Mononuclear cell (primary cell): Measurements from ENCODE around the gene FBXL14. TPM values are rescaled to one million over a fixed set of nuclear protein-coding genes. Genes with fewer than 3 reads are reported as not detected.

Experiments used
- H3K27me3 ChIP-seq: 2 replicates; pipeline ENCODE4 v1.6.0; 2011; ENCODE audit warnings: low read length, control low read depth; ENCODE audit not compliant: insufficient read depth
- H3K4me1 ChIP-seq: 2 replicates; pipeline ENCODE4 v1.5.1; 2011; ENCODE audit warnings: mild to moderate bottlenecking, low read length, control low read depth; ENCODE audit not compliant: insufficient read depth
- H3K4me3 ChIP-seq: 2 replicates; pipeline ENCODE4 v1.5.1; 2011; ENCODE audit warnings: mild to moderate bottlenecking, low read length, moderate library complexity
- H3K9me3 ChIP-seq: 2 replicates; pipeline ENCODE4 v1.5.1; 2011; ENCODE audit warnings: low read depth, mild to moderate bottlenecking, control low read depth, low read length
- total RNA-seq: library from RNA; depleted of rRNA; stranded (reverse); fragments of >200 nt; gene quantifications from one replicate; pipeline ENCODE4 v1.2.3, GENCODE V29; 2012

Gene FBXL14
- total RNA-seq, 1 donor = 21.1 TPM

GRCh38 chr12:1591034-1591433 is 3.3 kb downstream of the FBXL14 start:
- H3K27me3 ChIP-seq = no peaks in the 10 kb centered on the region
- H3K4me1 ChIP-seq = peaks cover 49% of the 10 kb centered on the region
- H3K9me3 ChIP-seq = no peaks in the 10 kb centered on the region
- H3K4me3 ChIP-seq = no peak overlapping the region

GRCh38 chr12:1590221-1590979 is 4.0 kb downstream of the FBXL14 start:
- H3K4me1 ChIP-seq = peaks cover 47% of the 10 kb centered on the region
- no peaks in the 10 kb centered on the region for H3K27me3 ChIP-seq
- H3K4me3 ChIP-seq = no peak overlapping the region
- H3K9me3 ChIP-seq = no peaks in the 10 kb centered on the region

GRCh38 chr12:1588575-1588947 is 5.8 kb downstream of the FBXL14 start:
- Histone ChIP-seq H3K4me1 (peaks cover 41% of the 10 kb centered on the region), H3K27me3 (no peaks in the 10 kb centered on the region), H3K4me3 (no peak overlapping the region), H3K9me3 (no peaks in the 10 kb centered on the region)

GRCh38 chr12:1587927-1588574 is 6.3 kb downstream of the FBXL14 start:
- no peaks in the 10 kb centered on the region for H3K9me3 ChIP-seq
- H3K4me3 ChIP-seq = no peak overlapping the region
- no peaks in the 10 kb centered on the region for H3K27me3 ChIP-seq
- peaks cover 40% of the 10 kb centered on the region for H3K4me1 ChIP-seq

GRCh38 chr12:1584326-1584725 is 10.1 kb downstream of the FBXL14 start:
- peaks cover 7% of the 10 kb centered on the region for H3K4me1 ChIP-seq
- no peak overlapping the region for H3K4me3 ChIP-seq
- no peaks in the 10 kb centered on the region for H3K9me3 ChIP-seq
- H3K27me3 ChIP-seq = no peaks in the 10 kb centered on the region

GRCh38 chr12:1583421-1584078 is 10.8 kb downstream of the FBXL14 start:
- Histone ChIP-seq H3K4me1 (peaks cover 7% of the 10 kb centered on the region), H3K4me3 (no peak overlapping the region), H3K27me3 (no peaks in the 10 kb centered on the region), H3K9me3 (no peaks in the 10 kb centered on the region)

- Histone ChIP-seq H3K4me3 (no peak overlapping the region), H3K4me1 (peaks cover 7% of the 10 kb centered on the region), H3K9me3 (no peaks in the 10 kb centered on the region), H3K27me3 (no peaks in the 10 kb centered on the region)
These were observed 11.7 kb downstream of the FBXL14 start for GRCh38 chr12:1582709-1583050.

GRCh38 chr12:1581973-1582708 is 12.2 kb downstream of the FBXL14 start:
- Histone ChIP-seq H3K4me3 (no peak overlapping the region), H3K4me1 (peaks cover 7% of the 10 kb centered on the region), H3K9me3 (no peaks in the 10 kb centered on the region), H3K27me3 (no peaks in the 10 kb centered on the region)

- no peak overlapping the region for H3K4me3 ChIP-seq
- no peaks in the 10 kb centered on the region for H3K27me3 ChIP-seq
- peaks cover 7% of the 10 kb centered on the region for H3K4me1 ChIP-seq
- no peaks in the 10 kb centered on the region for H3K9me3 ChIP-seq
These were observed 13.9 kb downstream of the FBXL14 start for GRCh38 chr12:1580526-1580925.

- Histone ChIP-seq H3K4me1 (peaks cover 7% of the 10 kb centered on the region), H3K9me3 (no peaks in the 10 kb centered on the region), H3K27me3 (no peaks in the 10 kb centered on the region), H3K4me3 (no peak overlapping the region)
These were observed 14.5 kb downstream of the FBXL14 start for GRCh38 chr12:1579651-1580435.

- Histone ChIP-seq H3K4me3 (no peak overlapping the region), H3K4me1 (no peaks in the 10 kb centered on the region), H3K27me3 (no peaks in the 10 kb centered on the region), H3K9me3 (no peaks in the 10 kb centered on the region)
These were observed 17.8 kb downstream of the FBXL14 start for GRCh38 chr12:1576410-1577241.

- H3K27me3 ChIP-seq = no peaks in the 10 kb centered on the region
- no peak overlapping the region for H3K4me3 ChIP-seq
- H3K9me3 ChIP-seq = no peaks in the 10 kb centered on the region
- H3K4me1 ChIP-seq = no peaks in the 10 kb centered on the region
These were observed 18.7 kb downstream of the FBXL14 start for GRCh38 chr12:1575408-1576401.

- Histone ChIP-seq H3K27me3 (no peaks in the 10 kb centered on the region), H3K9me3 (no peaks in the 10 kb centered on the region), H3K4me1 (no peaks in the 10 kb centered on the region), H3K4me3 (no peak overlapping the region)
These were observed 19.5 kb downstream of the FBXL14 start for GRCh38 chr12:1574865-1575259.
